MCF 10A (cell line): ENCODE results near the gene ZSWIM6. TPM values are rescaled to one million over a fixed set of nuclear protein-coding genes. Genes with fewer than 3 reads are reported as not detected.

ENCODE experiments used
- BruUV-seq: library from RNA; stranded (reverse); fragments of 400-500 nt; replicated peaks from 2 replicates; lab custom pipeline; 2021; lab: Mats Ljungman, UMichigan
- CTCF ChIA-PET: fragments of 300-600 bp; sonication (Branson Sonifier 250); formaldehyde crosslinking; extraction: SDS; loops from one replicate; lab custom pipeline; 2021; ENCODE audit warnings: antibody characterized with exemption, inconsistent platforms; lab: Yijun Ruan, JAX
- POLR2A ChIA-PET: fragments of 300-600, 350-650 bp; sonication (Branson Sonifier 250); formaldehyde crosslinking; extraction: SDS; loops from one replicate; lab custom pipeline; 2020; ENCODE audit warnings: antibody characterized with exemption, inconsistent platforms; lab: Yijun Ruan, JAX
- DNase-seq: peaks from one replicate; pipeline ENCODE4 v3.0.0-alpha.2; 2018; ENCODE audit not compliant: unreplicated experiment
- H3K27ac Mint-ChIP-seq: one replicate; pipeline ENCODE4 v1.8.0; 2022; ENCODE audit warnings: mild to moderate bottlenecking, low read depth, mixed read lengths; ENCODE audit not compliant: unreplicated experiment
- H3K27me3 Mint-ChIP-seq: one replicate; pipeline ENCODE4 v1.8.0; 2022; ENCODE audit warnings: mixed read lengths; ENCODE audit not compliant: insufficient read depth, unreplicated experiment
- H3K36me3 Mint-ChIP-seq: one replicate; pipeline ENCODE4 v1.8.0; 2022; ENCODE audit warnings: mild to moderate bottlenecking, moderate library complexity, mixed read lengths; ENCODE audit not compliant: insufficient read depth, unreplicated experiment
- H3K4me1 Mint-ChIP-seq: one replicate; pipeline ENCODE4 v1.8.0; 2022; ENCODE audit warnings: mixed read lengths; ENCODE audit not compliant: insufficient read depth, unreplicated experiment
- H3K4me3 Mint-ChIP-seq: one replicate; pipeline ENCODE4 v1.8.0; 2022; ENCODE audit warnings: mild to moderate bottlenecking, moderate library complexity, mixed read lengths; ENCODE audit not compliant: unreplicated experiment
- H3K9me3 Mint-ChIP-seq: one replicate; pipeline ENCODE4 v1.8.0; 2022; ENCODE audit warnings: mixed read lengths; ENCODE audit not compliant: unreplicated experiment
- CTCF ChIP-seq: fragments of 200-600 bp; IDR thresholded peaks from one replicate; pipeline ENCODE4 v1.8.0; 2022; ENCODE audit warnings: antibody characterized with exemption, mild to moderate bottlenecking; ENCODE audit not compliant: unreplicated experiment
- intact Hi-C: fragments of 100-400 bp; cut with micrococcal nuclease; formaldehyde crosslinking; loops from 2 replicates; pipeline ENCODE4 v1.14.1; 2022
- total RNA-seq: library from RNA; stranded (reverse); gene quantifications from 2 replicates; pipeline ENCODE4 v1.2.3, GENCODE V29; 2022

The ZSWIM6 gene
- total RNA-seq, 1 experiment from 2014 or later: 12.0 TPM

- peaks cover 44% of the 10 kb centered on the region for H3K4me1 Mint-ChIP-seq
- ChIA-PET CTCF (interaction anchor here (0.5 to 2.4 kb wide), 4 partner anchors 22 to 138 kb away, joined by 3 to 13 read pairs (median 6); no protein-coding TSS in a partner anchor), POLR2A (interaction anchor here (0.6 to 6.5 kb wide), 10 partner anchors 8 to 1032 kb away, joined by 3 to 120 read pairs (median 3); partner anchors contain the start of gene ZSWIM6)
- no peaks in the 10 kb centered on the region for H3K36me3 Mint-ChIP-seq
- TF ChIP-seq CTCF: no peak
- H3K27ac Mint-ChIP-seq: peak overlapping the region; percentile 95
- intact Hi-C loops: loop anchor here (1.0 to 2.0 kb wide), 3 partner anchors 10 to 142 kb away; partner anchors contain the start of gene SMIM15
- no peaks in the 10 kb centered on the region for H3K9me3 Mint-ChIP-seq
- no TSS peak for BruUV-seq
- H3K27me3 Mint-ChIP-seq: no peaks in the 10 kb centered on the region
- peak; percentile 89 for DNase-seq
- H3K4me3 Mint-ChIP-seq: peak overlapping the region; percentile 38
These were observed 27.3 kb upstream of the ZSWIM6 start for GRCh38 chr5:61304590-61305381.

GRCh38 chr5:61306531-61307131, 25.4 kb upstream of the ZSWIM6 start:
- intact Hi-C loops: no loop called here
- no peaks in the 10 kb centered on the region for H3K27me3 Mint-ChIP-seq
- CTCF ChIA-PET: interaction anchor here (0.8 to 2.2 kb wide), 2 partner anchors 24 to 140 kb away, joined by 3 to 8 read pairs; no protein-coding TSS in a partner anchor
- no TSS peak for BruUV-seq
- no peaks in the 10 kb centered on the region for H3K9me3 Mint-ChIP-seq
- POLR2A ChIA-PET: interaction anchor here (0.9 to 1.5 kb wide), 3 partner anchors 21 to 102 kb away, joined by 3 to 15 read pairs (median 3); partner anchors contain the start of gene ZSWIM6
- peak; percentile 55 for DNase-seq
- H3K4me1 Mint-ChIP-seq: peaks cover 30% of the 10 kb centered on the region
- H3K27ac Mint-ChIP-seq: peak overlapping the region; percentile 66
- TF ChIP-seq CTCF: no peak
- no peak overlapping the region for H3K4me3 Mint-ChIP-seq
- no peaks in the 10 kb centered on the region for H3K36me3 Mint-ChIP-seq

GRCh38 chr5:61307191-61307590, 24.9 kb upstream of the ZSWIM6 start:
- TF ChIP-seq CTCF: no peak
- BruUV-seq: no TSS peak
- POLR2A ChIA-PET: interaction anchor here (0.9 to 1.5 kb wide), 2 partner anchors 21 to 24 kb away, joined by 3 to 15 read pairs; partner anchors contain the start of gene ZSWIM6
- Mint-ChIP-seq H3K27ac (peak overlapping the region; percentile 66), H3K36me3 (no peaks in the 10 kb centered on the region), H3K9me3 (no peaks in the 10 kb centered on the region), H3K4me1 (peaks cover 30% of the 10 kb centered on the region), H3K27me3 (no peaks in the 10 kb centered on the region), H3K4me3 (no peak overlapping the region)
- intact Hi-C loops: no loop called here
- CTCF ChIA-PET: interaction anchor here (0.6 to 2.2 kb wide), 3 partner anchors 23 to 141 kb away, joined by 3 to 8 read pairs (median 3); no protein-coding TSS in a partner anchor
- no peak for DNase-seq
